Activated CD8-positive, alpha-beta T cell treated with anti-CD3 and anti-CD28 coated beads, Interleukin-2, amount 10 ng/mL, durations not matched to agents 7 days and 5 days (primary cell): ENCODE results near the gene DERL3. TPM values are rescaled to one million over a fixed set of nuclear protein-coding genes. Genes with fewer than 3 reads are reported as not detected.
A peak's percentile ranks its signal among the peaks of the same experiment; 100 is the strongest.

Source experiments
- ATAC-seq: fragments of 150-1000 bp; cut with Tn5 transposase; one replicate; pipeline ENCODE4 v1.10.0; 2021; ENCODE audit warnings: moderate library complexity
- CTCF ChIA-PET: fragments of 350-600 bp; sonication (Branson Sonifier 250); formaldehyde crosslinking; loops from one replicate; lab custom pipeline; 2021; ENCODE audit warnings: antibody characterized with exemption; lab: Charles Lee
- POLR2A ChIA-PET: fragments of 350-600 bp; sonication (Branson Sonifier 250); formaldehyde crosslinking; loops from one replicate; lab custom pipeline; 2021; ENCODE audit warnings: antibody characterized with exemption; lab: Charles Lee
- DNase-seq: peaks from one replicate; pipeline ENCODE4 v3.0.0-alpha.2; 2020
- H3K27ac Mint-ChIP-seq: one replicate; pipeline ENCODE4 v1.8.0; 2021; ENCODE audit warnings: mild to moderate bottlenecking, mixed read lengths
- H3K27me3 Mint-ChIP-seq: one replicate; pipeline ENCODE4 v1.8.0; 2021; ENCODE audit warnings: low read depth, mixed read lengths
- H3K36me3 Mint-ChIP-seq: one replicate; pipeline ENCODE4 v1.8.0; 2021; ENCODE audit warnings: low read depth, mixed read lengths
- H3K4me1 Mint-ChIP-seq: one replicate; pipeline ENCODE4 v1.8.0; 2021; ENCODE audit warnings: low read depth, mixed read lengths
- H3K4me3 Mint-ChIP-seq: one replicate; pipeline ENCODE4 v1.8.0; 2021; ENCODE audit warnings: mild to moderate bottlenecking, mixed read lengths
- H3K9me3 Mint-ChIP-seq: one replicate; pipeline ENCODE4 v1.8.0; 2022; ENCODE audit warnings: mixed read lengths; ENCODE audit not compliant: insufficient read depth
- total RNA-seq, 2 experiments: library from RNA; stranded (reverse); gene quantifications; one replicate each; pipeline ENCODE4 v1.2.3, GENCODE V29; 2021

The DERL3 gene
- total RNA-seq, 2 experiments from 2014 or later, result 8.1 to 10.0 TPM

- no peak overlapping the region for H3K27ac Mint-ChIP-seq
- CTCF ChIA-PET, result no interaction called here
Measured at GRCh38 chr22:23816156-23816976, 22.4 kb downstream of the DERL3 start.

DNA sequence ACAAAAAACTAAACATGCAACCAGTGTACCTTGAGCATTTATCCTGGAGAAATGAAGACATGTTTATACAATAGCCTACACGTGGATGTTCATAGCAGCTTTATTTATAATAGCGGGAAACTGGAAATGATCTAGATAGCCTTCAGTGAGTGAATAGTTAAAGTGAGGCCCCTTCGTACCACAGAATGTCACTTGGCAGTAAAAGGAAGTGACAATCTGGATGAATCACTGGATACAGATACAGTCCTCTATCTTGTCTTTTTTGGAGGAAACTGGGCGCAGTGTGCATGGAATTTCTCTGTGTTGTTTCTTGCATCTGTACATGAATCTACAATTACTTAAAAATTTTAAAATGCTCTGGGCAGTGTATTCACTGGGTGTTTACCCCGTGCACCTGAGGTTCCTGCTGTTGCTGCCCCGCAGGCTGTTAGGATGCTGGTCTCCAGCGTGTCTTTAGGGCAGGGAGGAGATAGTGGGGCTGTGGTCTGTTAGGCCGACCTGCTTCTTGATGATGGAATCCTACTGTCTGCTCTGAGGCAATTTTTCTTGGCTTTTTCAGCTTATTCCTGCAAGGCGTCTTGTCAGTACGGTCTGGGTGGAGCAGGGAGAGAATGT lies 23.2 kb downstream of the DERL3 start:
- H3K9me3 Mint-ChIP-seq, result no peaks in the 10 kb centered on the region
- peaks cover 19% of the 10 kb centered on the region for H3K4me1 Mint-ChIP-seq
- no peaks in the 10 kb centered on the region for H3K27me3 Mint-ChIP-seq
- H3K4me3 Mint-ChIP-seq, result no peak overlapping the region
- DNase-seq (no peak), ATAC-seq (no peak)
- H3K27ac Mint-ChIP-seq, result no peak overlapping the region
- H3K36me3 Mint-ChIP-seq, result peaks cover 64% of the 10 kb centered on the region
- CTCF ChIA-PET, result no interaction called here
- POLR2A ChIA-PET, result interaction anchor here (1.2 kb wide), 1 partner anchor 11 kb away, joined by 3 read pairs; no protein-coding TSS in a partner anchor

More at GRCh38 chr22:23816156-23816976, 22.4 kb downstream of the DERL3 start:
- Mint-ChIP-seq H3K36me3 (peaks cover 67% of the 10 kb centered on the region), H3K9me3 (no peaks in the 10 kb centered on the region), H3K4me3 (no peak overlapping the region), H3K4me1 (peaks cover 26% of the 10 kb centered on the region), H3K27me3 (no peaks in the 10 kb centered on the region)
- ATAC-seq (no peak), DNase-seq (no peak)
- POLR2A ChIA-PET, result no interaction called here

DNA sequence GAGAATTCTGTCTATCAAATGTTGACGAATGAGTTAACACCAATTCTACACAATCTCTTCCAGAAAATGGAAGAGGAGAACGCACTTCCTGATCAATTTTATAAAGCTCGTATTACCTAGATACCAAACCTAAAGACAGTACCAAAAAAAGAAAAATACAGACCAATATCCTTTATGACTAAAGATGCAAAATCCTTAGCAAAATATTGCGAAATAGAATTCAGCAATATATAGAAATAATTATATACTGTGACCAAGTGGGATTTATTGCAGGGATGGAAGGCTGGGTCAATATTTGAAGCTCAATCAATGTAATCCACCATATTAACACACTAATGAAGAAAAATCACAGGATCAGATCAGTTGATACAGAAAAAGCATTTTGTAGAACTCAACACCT lies 26.4 kb downstream of the DERL3 start:
- POLR2A ChIA-PET, result no interaction called here
- Mint-ChIP-seq H3K4me3 (no peak overlapping the region), H3K27ac (no peak overlapping the region), H3K9me3 (no peaks in the 10 kb centered on the region), H3K4me1 (no peaks in the 10 kb centered on the region), H3K27me3 (no peaks in the 10 kb centered on the region), H3K36me3 (peaks cover 44% of the 10 kb centered on the region)
- CTCF ChIA-PET, result interaction anchor here (1.6 kb wide), 1 partner anchor 8 kb away, joined by 9 read pairs; no protein-coding TSS in a partner anchor
- DNase-seq (no peak), ATAC-seq (no peak)

DNA sequence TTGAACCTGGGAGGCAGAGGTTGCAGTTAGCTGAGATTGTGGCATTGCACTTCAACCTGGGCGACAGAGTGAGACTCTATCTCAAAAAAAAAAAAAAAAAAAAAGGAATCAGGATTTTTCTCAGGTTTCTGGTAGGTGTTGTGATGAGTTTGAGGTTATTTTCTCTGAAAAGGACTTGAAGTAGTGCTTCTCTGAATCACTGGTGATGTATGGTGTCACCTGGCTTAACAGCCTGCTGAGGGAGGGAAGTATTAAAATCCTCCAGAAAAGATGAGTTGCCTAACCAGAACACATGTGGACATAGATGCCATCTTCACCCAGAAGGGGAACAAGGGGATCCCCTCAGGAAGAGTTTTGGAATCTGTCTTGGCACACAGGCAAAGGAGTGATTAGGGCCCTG lies 32.0 kb downstream of the DERL3 start:
- DNase-seq (no peak), ATAC-seq (no peak)
- Mint-ChIP-seq H3K4me1 (peaks cover 4% of the 10 kb centered on the region), H3K36me3 (peaks cover 48% of the 10 kb centered on the region), H3K4me3 (no peak overlapping the region), H3K9me3 (no peaks in the 10 kb centered on the region), H3K27ac (no peak overlapping the region), H3K27me3 (no peaks in the 10 kb centered on the region)
- ChIA-PET CTCF (no interaction called here), POLR2A (no interaction called here)

DNA sequence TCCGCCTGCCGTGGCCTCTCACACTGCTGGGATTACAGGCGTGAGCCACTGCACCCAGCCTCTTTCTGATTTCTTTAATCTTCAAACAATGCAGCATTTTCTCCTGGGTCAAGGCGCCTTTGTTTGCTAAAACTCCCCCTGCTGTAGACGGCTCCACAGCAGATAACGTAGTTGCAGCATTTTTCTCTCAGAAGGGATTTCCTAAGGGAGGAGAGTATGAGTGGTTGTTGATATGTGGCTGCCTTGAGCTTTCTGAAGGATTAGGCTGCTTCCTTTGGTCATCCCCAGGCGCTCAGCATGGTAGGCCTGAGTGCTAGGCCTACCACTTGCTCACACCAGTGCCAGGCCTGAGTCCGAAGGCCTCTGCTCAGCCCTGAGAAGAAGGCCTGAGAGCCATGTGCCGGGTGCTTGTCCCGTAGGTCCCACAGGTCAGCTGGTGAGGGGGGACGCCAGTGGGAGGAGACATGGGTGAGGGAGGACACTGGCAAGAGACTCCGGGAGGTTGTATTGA lies 34.0 kb downstream of the DERL3 start:
- ATAC-seq, result no peak
- Mint-ChIP-seq H3K4me1 (peaks cover 4% of the 10 kb centered on the region), H3K27ac (peak overlapping the region; percentile 30), H3K4me3 (no peak overlapping the region), H3K36me3 (peaks cover 54% of the 10 kb centered on the region), H3K27me3 (no peaks in the 10 kb centered on the region), H3K9me3 (no peaks in the 10 kb centered on the region)
- no peak for DNase-seq
- ChIA-PET POLR2A (no interaction called here), CTCF (no interaction called here)

- no peaks in the 10 kb centered on the region for H3K27me3 Mint-ChIP-seq
Measured at GRCh38 chr22:23803001-23803819, 35.6 kb downstream of the DERL3 start.

DNA sequence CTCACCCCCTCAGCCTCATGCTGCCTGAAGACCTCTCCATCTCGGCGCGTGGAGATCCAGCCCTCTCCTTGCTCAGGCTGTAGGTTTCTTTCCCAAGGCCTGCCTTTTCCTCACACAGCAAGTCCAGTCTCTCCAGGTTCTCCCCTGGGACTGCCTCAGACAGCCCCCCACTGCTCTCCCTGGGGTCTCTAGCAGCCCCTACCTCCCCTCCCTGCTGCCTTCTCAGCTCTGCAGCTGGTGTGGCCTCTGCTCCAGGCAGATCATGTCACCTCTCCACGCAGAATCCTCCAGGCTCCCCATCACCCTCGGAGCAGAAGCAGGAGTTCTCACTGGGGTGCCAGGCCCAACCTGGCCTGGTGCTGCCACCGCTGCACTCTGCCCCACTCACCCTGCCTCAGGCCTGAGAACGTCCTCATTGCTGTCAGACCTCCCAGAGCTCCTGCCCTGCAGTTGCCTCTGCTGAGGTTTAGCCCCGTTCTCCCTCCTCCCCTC lies 36.9 kb downstream of the DERL3 start:
- POLR2A ChIA-PET, result no interaction called here
- DNase-seq (no peak), ATAC-seq (no peak)
- Mint-ChIP-seq H3K9me3 (no peaks in the 10 kb centered on the region), H3K36me3 (peaks cover 59% of the 10 kb centered on the region), H3K27me3 (no peaks in the 10 kb centered on the region), H3K27ac (no peak overlapping the region), H3K4me1 (peaks cover 2% of the 10 kb centered on the region), H3K4me3 (no peak overlapping the region)
- CTCF ChIA-PET, result no interaction called here

More at GRCh38 chr22:23803001-23803819, 35.6 kb downstream of the DERL3 start:
- H3K4me3 Mint-ChIP-seq, result no peak overlapping the region
- DNase-seq (no peak), ATAC-seq (no peak)
- H3K27ac Mint-ChIP-seq, result no peak overlapping the region
- ChIA-PET POLR2A (no interaction called here), CTCF (no interaction called here)
- H3K9me3 Mint-ChIP-seq, result no peaks in the 10 kb centered on the region
- H3K4me1 Mint-ChIP-seq, result peaks cover 4% of the 10 kb centered on the region
- H3K36me3 Mint-ChIP-seq, result peaks cover 59% of the 10 kb centered on the region

GRCh38 chr22:23801238-23801821 lies 37.5 kb downstream of the DERL3 start:
- CTCF ChIA-PET, result no interaction called here
- no peak overlapping the region for H3K4me3 Mint-ChIP-seq
- POLR2A ChIA-PET, result no interaction called here

GRCh38 chr22:23800297-23801237 lies 38.2 kb downstream of the DERL3 start:
- DNase-seq (no peak), ATAC-seq (no peak)
- H3K36me3 Mint-ChIP-seq, result peaks cover 59% of the 10 kb centered on the region
- no peaks in the 10 kb centered on the region for H3K4me1 Mint-ChIP-seq
- POLR2A ChIA-PET, result no interaction called here
- H3K27ac Mint-ChIP-seq, result no peak overlapping the region
- no peaks in the 10 kb centered on the region for H3K9me3 Mint-ChIP-seq
- H3K4me3 Mint-ChIP-seq, result no peak overlapping the region
- CTCF ChIA-PET, result no interaction called here
- H3K27me3 Mint-ChIP-seq, result no peaks in the 10 kb centered on the region

More at GRCh38 chr22:23801238-23801821, 37.5 kb downstream of the DERL3 start:
- Mint-ChIP-seq H3K4me1 (no peaks in the 10 kb centered on the region), H3K36me3 (peaks cover 60% of the 10 kb centered on the region), H3K27ac (no peak overlapping the region), H3K9me3 (no peaks in the 10 kb centered on the region), H3K27me3 (no peaks in the 10 kb centered on the region)
- no peak for ATAC-seq
- no peak for DNase-seq

DNA sequence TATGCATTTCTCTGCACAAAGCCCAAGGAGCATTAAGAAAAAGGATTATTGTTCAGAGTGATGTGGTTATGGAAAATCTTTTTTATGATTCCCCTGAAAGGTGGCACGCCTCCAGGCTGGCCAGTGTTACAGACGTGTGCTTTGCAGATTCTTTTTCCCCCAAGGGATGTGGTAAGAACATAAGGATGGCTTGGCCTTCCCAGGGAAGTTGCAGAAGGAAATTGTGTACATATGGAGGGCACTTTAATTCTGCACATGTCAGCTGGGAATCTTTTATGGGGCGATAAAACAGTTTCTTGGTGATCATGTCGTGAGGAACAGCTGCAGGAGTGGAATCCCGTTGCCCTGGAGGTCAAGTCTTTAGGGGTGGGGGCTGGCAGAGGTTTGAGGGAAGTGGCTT lies 42.3 kb downstream of the DERL3 start:
- H3K4me1 Mint-ChIP-seq, result peaks cover 16% of the 10 kb centered on the region
- no peak overlapping the region for H3K27ac Mint-ChIP-seq
- ATAC-seq (no peak), DNase-seq (no peak)
- no peak overlapping the region for H3K4me3 Mint-ChIP-seq
- CTCF ChIA-PET, result no interaction called here
- no peaks in the 10 kb centered on the region for H3K9me3 Mint-ChIP-seq
- H3K36me3 Mint-ChIP-seq, result peaks cover 63% of the 10 kb centered on the region
- POLR2A ChIA-PET, result no interaction called here
- H3K27me3 Mint-ChIP-seq, result no peaks in the 10 kb centered on the region
